ENCODE results near the gene CCND3.

- TF ChIP-seq, protein P1, sequence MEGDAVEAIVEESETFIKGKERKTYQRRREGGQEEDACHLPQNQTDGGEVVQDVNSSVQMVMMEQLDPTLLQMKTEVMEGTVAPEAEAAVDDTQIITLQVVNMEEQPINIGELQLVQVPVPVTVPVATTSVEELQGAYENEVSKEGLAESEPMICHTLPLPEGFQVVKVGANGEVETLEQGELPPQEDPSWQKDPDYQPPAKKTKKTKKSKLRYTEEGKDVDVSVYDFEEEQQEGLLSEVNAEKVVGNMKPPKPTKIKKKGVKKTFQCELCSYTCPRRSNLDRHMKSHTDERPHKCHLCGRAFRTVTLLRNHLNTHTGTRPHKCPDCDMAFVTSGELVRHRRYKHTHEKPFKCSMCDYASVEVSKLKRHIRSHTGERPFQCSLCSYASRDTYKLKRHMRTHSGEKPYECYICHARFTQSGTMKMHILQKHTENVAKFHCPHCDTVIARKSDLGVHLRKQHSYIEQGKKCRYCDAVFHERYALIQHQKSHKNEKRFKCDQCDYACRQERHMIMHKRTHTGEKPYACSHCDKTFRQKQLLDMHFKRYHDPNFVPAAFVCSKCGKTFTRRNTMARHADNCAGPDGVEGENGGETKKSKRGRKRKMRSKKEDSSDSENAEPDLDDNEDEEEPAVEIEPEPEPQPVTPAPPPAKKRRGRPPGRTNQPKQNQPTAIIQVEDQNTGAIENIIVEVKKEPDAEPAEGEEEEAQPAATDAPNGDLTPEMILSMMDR (IDR thresholded peaks at IDR 0.05): no peak
- TF ChIP-seq POLR2AphosphoS5 (IDR thresholded peaks at IDR 0.05): no peak
Measured at GRCh38 chr6:41954668-41955067, 13.1 kb upstream of the CCND3 start.

Measured in gastroesophageal sphincter (tissue), 3 donors.